ENCODE data around the gene CYP1B1.
"Not testable (repeated sequence)": the region's sequence is repeated elsewhere in the genome, so short reads cannot be mapped to it uniquely, and the experiment has no call there.

CYP1B1 gene

GRCh38 chr2:38032946-38033345, 43.0 kb downstream of the CYP1B1 start:
- DNase-seq: no peak

GRCh38 chr2:38030635-38031355, 45.2 kb downstream of the CYP1B1 start:
- no peak for DNase-seq

- DNase-seq: no peak
Measured at GRCh38 chr2:38029512-38029911, 46.4 kb downstream of the CYP1B1 start.

GRCh38 chr2:38028829-38029228, 47.1 kb downstream of the CYP1B1 start:
- DNase-seq: no peak

- DNase-seq: no peak
Measured at GRCh38 chr2:38026846-38027245, 49.1 kb downstream of the CYP1B1 start.

- no peak for DNase-seq
Measured at GRCh38 chr2:38021589-38021988, 54.4 kb downstream of the CYP1B1 start.

GRCh38 chr2:38020359-38021069, 55.4 kb downstream of the CYP1B1 start:
- not testable (repeated sequence) for DNase-seq

GRCh38 chr2:38017836-38018235, 58.1 kb downstream of the CYP1B1 start:
- DNase-seq: no peak

All from NCI-H146 (cell line).